ENCODE data around the gene LSP1. TPM values are rescaled to one million over a fixed set of nuclear protein-coding genes. Genes with fewer than 3 reads are reported as not detected.

The LSP1 gene
- total and polyA plus RNA-seq, 2 donors (not counting 1 experiment from before 2014, with no cell fraction given), result 0.19 to 1.8 TPM

- no peaks in the 10 kb centered on the region for H3K36me3 ChIP-seq (ENCODE audit: control insufficient read depth, insufficient read depth, low read length)
- no peaks in the 10 kb centered on the region for H3K79me2 ChIP-seq (ENCODE audit: control insufficient read depth, insufficient read depth, low read length)
- H3K9me3 ChIP-seq (ENCODE audit: control insufficient read depth, insufficient read depth, low read depth, low read length), result no peaks in the 10 kb centered on the region
- no peak overlapping the region for H3K27ac ChIP-seq (ENCODE audit: insufficient read depth, low read length)
- TF ChIP-seq CTCF (conservative IDR thresholded peaks at IDR 0.05 in 1 of 2, IDR thresholded peaks at IDR 0.05 in 1 of 2; ENCODE audit: low read depth in 1 of 2, low read length in 2 of 2) (no peak), EZH2 (IDR thresholded peaks at IDR 0.05; ENCODE audit: low read length, missing control alignments) (no peak)
- H3K4me2 ChIP-seq (ENCODE audit: extremely low read depth, insufficient read depth, low read length), result no peak overlapping the region
- no peak for DNase-seq (ENCODE audit: low read depth in 2 of 2)
- H3K27me3 ChIP-seq (ENCODE audit: control insufficient read depth, insufficient read depth, low read length), result no peaks in the 10 kb centered on the region
- no peak overlapping the region for H3K4me3 ChIP-seq (replicated peaks in 1 of 4; ENCODE audit: control extremely low read depth in 1 of 4, insufficient read depth in 1 of 4, low read depth in 3 of 4, low read length in 4 of 4)
- H4K20me1 ChIP-seq (ENCODE audit: control insufficient read depth, extremely low read depth, insufficient read depth, low read length), result no peaks in the 10 kb centered on the region
- no peaks in the 10 kb centered on the region for H3K4me1 ChIP-seq (ENCODE audit: control insufficient read depth, extremely low read depth, insufficient read depth, low read length)
- no peak overlapping the region for H2AFZ ChIP-seq (ENCODE audit: low read length)
- no peak overlapping the region for H3K9ac ChIP-seq (ENCODE audit: insufficient read depth, low read length)
Observed at GRCh38 chr11:1928470-1928890, 75.6 kb downstream of the LSP1 start.

GRCh38 chr11:1928891-1929541 lies 76.1 kb downstream of the LSP1 start:
- no peaks in the 10 kb centered on the region for H3K79me2 ChIP-seq (ENCODE audit: control insufficient read depth, insufficient read depth, low read length)
- TF ChIP-seq EZH2 (IDR thresholded peaks at IDR 0.05; ENCODE audit: low read length, missing control alignments) (no peak), CTCF (conservative IDR thresholded peaks at IDR 0.05 in 1 of 2, IDR thresholded peaks at IDR 0.05 in 1 of 2; ENCODE audit: low read depth in 1 of 2, low read length in 2 of 2) (no peak)
- DNase-seq (ENCODE audit: low read depth in 2 of 2), result no peak
- no peaks in the 10 kb centered on the region for H3K4me1 ChIP-seq (ENCODE audit: control insufficient read depth, extremely low read depth, insufficient read depth, low read length)
- H4K20me1 ChIP-seq (ENCODE audit: control insufficient read depth, extremely low read depth, insufficient read depth, low read length), result no peaks in the 10 kb centered on the region
- H3K9me3 ChIP-seq (ENCODE audit: control insufficient read depth, insufficient read depth, low read depth, low read length), result no peaks in the 10 kb centered on the region
- no peak overlapping the region for H3K27ac ChIP-seq (ENCODE audit: insufficient read depth, low read length)
- H2AFZ ChIP-seq (ENCODE audit: low read length), result no peak overlapping the region
- H3K4me3 ChIP-seq (replicated peaks in 1 of 4; ENCODE audit: control extremely low read depth in 1 of 4, insufficient read depth in 1 of 4, low read depth in 3 of 4, low read length in 4 of 4), result no peak overlapping the region
- H3K27me3 ChIP-seq (ENCODE audit: control insufficient read depth, insufficient read depth, low read length), result no peaks in the 10 kb centered on the region
- no peaks in the 10 kb centered on the region for H3K36me3 ChIP-seq (ENCODE audit: control insufficient read depth, insufficient read depth, low read length)
- H3K9ac ChIP-seq (ENCODE audit: insufficient read depth, low read length), result no peak overlapping the region
- no peak overlapping the region for H3K4me2 ChIP-seq (ENCODE audit: extremely low read depth, insufficient read depth, low read length)

GRCh38 chr11:1929621-1930461 lies 77.0 kb downstream of the LSP1 start:
- Histone ChIP-seq H3K4me3 (replicated peaks in 1 of 4; ENCODE audit: control extremely low read depth in 1 of 4, insufficient read depth in 1 of 4, low read depth in 3 of 4, low read length in 4 of 4) (no peak overlapping the region), H3K36me3 (ENCODE audit: control insufficient read depth, insufficient read depth, low read length) (no peaks in the 10 kb centered on the region), H4K20me1 (ENCODE audit: control insufficient read depth, extremely low read depth, insufficient read depth, low read length) (no peaks in the 10 kb centered on the region), H3K4me1 (ENCODE audit: control insufficient read depth, extremely low read depth, insufficient read depth, low read length) (no peaks in the 10 kb centered on the region), H3K4me2 (ENCODE audit: extremely low read depth, insufficient read depth, low read length) (no peak overlapping the region), H2AFZ (ENCODE audit: low read length) (no peak overlapping the region), H3K9me3 (ENCODE audit: control insufficient read depth, insufficient read depth, low read depth, low read length) (no peaks in the 10 kb centered on the region), H3K79me2 (ENCODE audit: control insufficient read depth, insufficient read depth, low read length) (no peaks in the 10 kb centered on the region), H3K27me3 (ENCODE audit: control insufficient read depth, insufficient read depth, low read length) (no peaks in the 10 kb centered on the region), H3K27ac (ENCODE audit: insufficient read depth, low read length) (no peak overlapping the region), H3K9ac (ENCODE audit: insufficient read depth, low read length) (no peak overlapping the region)
- no peak for DNase-seq (ENCODE audit: low read depth in 2 of 2)
- TF ChIP-seq EZH2 (IDR thresholded peaks at IDR 0.05; ENCODE audit: low read length, missing control alignments) (no peak), CTCF (conservative IDR thresholded peaks at IDR 0.05 in 1 of 2, IDR thresholded peaks at IDR 0.05 in 1 of 2; ENCODE audit: low read depth in 1 of 2, low read length in 2 of 2) (no peak)

Data from fibroblast of lung (primary cell).